Measurements from ENCODE around the gene HCFC2. TPM values are rescaled to one million over a fixed set of nuclear protein-coding genes. Genes with fewer than 3 reads are reported as not detected.

The HCFC2 gene
- total and polyA plus RNA-seq, 2 experiments from 2014 or later = 7.5 to 15.1 TPM

DNA sequence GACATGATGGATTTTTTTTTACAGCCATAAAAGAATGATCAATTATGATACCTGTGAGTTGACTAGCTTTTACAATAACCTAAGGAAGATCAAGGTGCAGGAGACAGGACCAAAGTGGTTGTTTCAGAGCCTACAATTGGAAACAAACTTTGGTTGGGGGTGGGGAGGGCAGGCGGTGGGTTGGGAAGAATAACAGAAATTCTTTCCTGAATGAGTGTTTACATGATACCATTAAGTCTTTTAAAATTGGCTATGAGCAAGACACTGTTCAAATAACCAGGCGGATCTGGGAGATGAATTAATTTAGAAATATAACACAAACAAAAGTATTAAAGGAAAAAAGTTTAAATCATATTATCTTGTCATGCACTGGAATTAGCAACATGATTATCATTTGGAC lies 66.4 kb downstream of the HCFC2 start:
- Histone ChIP-seq H3K27me3 (no peaks in the 10 kb centered on the region), H3K4me3 (no peak overlapping the region), H3K9me2 (replicated peaks; ENCODE audit: insufficient read depth) (no peaks in the 10 kb centered on the region), H3K9me3 (ENCODE audit: low read depth) (no peaks in the 10 kb centered on the region), H3K27ac (no peak overlapping the region), H3K79me2 (peaks cover 44% of the 10 kb centered on the region), H3K4me2 (peak overlapping the region; percentile 7), H4K20me1 (ENCODE audit: insufficient read depth, poor library complexity, severe bottlenecking) (peaks cover 11% of the 10 kb centered on the region), H3K36me3 (replicated peaks; ENCODE audit: insufficient read depth, low read depth) (no peaks in the 10 kb centered on the region), H3K4me1 (ENCODE audit: insufficient read depth) (peaks cover 10% of the 10 kb centered on the region), H2AFZ (no peak overlapping the region)
- 42% methylated on average over 2 of the region's 2 CpGs for WGBS (ENCODE audit: low lambda C conversion rate, missing lambda C conversion rate)
- DNase-seq (ENCODE audit: low spot score) = no peak
- TF ChIP-seq EZH2 (IDR thresholded peaks at IDR 0.05; ENCODE audit: borderline replicate concordance) (no peak), EZH2phosphoT487 (IDR thresholded peaks at IDR 0.05; ENCODE audit: low read depth, severe bottlenecking, unreplicated experiment) (no peak)
- TF ChIP-seq, protein P1, sequence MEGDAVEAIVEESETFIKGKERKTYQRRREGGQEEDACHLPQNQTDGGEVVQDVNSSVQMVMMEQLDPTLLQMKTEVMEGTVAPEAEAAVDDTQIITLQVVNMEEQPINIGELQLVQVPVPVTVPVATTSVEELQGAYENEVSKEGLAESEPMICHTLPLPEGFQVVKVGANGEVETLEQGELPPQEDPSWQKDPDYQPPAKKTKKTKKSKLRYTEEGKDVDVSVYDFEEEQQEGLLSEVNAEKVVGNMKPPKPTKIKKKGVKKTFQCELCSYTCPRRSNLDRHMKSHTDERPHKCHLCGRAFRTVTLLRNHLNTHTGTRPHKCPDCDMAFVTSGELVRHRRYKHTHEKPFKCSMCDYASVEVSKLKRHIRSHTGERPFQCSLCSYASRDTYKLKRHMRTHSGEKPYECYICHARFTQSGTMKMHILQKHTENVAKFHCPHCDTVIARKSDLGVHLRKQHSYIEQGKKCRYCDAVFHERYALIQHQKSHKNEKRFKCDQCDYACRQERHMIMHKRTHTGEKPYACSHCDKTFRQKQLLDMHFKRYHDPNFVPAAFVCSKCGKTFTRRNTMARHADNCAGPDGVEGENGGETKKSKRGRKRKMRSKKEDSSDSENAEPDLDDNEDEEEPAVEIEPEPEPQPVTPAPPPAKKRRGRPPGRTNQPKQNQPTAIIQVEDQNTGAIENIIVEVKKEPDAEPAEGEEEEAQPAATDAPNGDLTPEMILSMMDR (IDR thresholded peaks at IDR 0.05; ENCODE audit: poor library complexity) = no peak

DNA sequence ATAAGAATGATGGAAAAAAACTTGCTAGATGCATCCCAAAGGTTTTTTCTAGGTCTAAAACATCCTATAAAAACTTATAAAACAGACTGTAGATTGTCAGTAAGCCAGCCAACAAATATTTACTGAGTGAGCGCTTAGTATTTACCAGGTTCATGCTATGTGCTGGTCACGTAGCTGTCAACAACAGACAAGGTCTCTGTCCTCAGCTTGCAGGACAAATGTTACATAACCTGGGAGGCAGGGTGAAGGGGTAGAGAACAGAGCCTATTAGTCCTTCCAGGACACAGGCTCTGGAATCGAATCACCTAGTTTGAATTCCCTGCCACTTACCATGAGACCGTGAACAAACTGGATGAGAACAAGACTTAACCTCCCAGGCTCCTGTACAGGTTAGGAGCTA lies 67.3 kb downstream of the HCFC2 start:
- peaks cover 11% of the 10 kb centered on the region for H4K20me1 ChIP-seq (ENCODE audit: insufficient read depth, poor library complexity, severe bottlenecking)
- H2AFZ ChIP-seq = no peak overlapping the region
- TF ChIP-seq EZH2 (IDR thresholded peaks at IDR 0.05; ENCODE audit: borderline replicate concordance) (no peak), EZH2phosphoT487 (IDR thresholded peaks at IDR 0.05; ENCODE audit: low read depth, severe bottlenecking, unreplicated experiment) (no peak)
- TF ChIP-seq, protein P1 (IDR thresholded peaks at IDR 0.05; ENCODE audit: poor library complexity) = no peak
- H3K9me3 ChIP-seq (ENCODE audit: low read depth) = no peaks in the 10 kb centered on the region
- H3K4me2 ChIP-seq = peak overlapping the region; percentile 7
- H3K4me1 ChIP-seq (ENCODE audit: insufficient read depth) = peaks cover 19% of the 10 kb centered on the region
- H3K4me3 ChIP-seq = no peak overlapping the region
- H3K36me3 ChIP-seq (replicated peaks; ENCODE audit: insufficient read depth, low read depth) = no peaks in the 10 kb centered on the region
- WGBS (ENCODE audit: low lambda C conversion rate, missing lambda C conversion rate) = 92% methylated on average over 4 of the region's 4 CpGs
- DNase-seq (ENCODE audit: low spot score) = no peak
- H3K9me2 ChIP-seq (replicated peaks; ENCODE audit: insufficient read depth) = no peaks in the 10 kb centered on the region
- H3K79me2 ChIP-seq = peaks cover 52% of the 10 kb centered on the region
- no peaks in the 10 kb centered on the region for H3K27me3 ChIP-seq
- H3K27ac ChIP-seq = no peak overlapping the region

DNA sequence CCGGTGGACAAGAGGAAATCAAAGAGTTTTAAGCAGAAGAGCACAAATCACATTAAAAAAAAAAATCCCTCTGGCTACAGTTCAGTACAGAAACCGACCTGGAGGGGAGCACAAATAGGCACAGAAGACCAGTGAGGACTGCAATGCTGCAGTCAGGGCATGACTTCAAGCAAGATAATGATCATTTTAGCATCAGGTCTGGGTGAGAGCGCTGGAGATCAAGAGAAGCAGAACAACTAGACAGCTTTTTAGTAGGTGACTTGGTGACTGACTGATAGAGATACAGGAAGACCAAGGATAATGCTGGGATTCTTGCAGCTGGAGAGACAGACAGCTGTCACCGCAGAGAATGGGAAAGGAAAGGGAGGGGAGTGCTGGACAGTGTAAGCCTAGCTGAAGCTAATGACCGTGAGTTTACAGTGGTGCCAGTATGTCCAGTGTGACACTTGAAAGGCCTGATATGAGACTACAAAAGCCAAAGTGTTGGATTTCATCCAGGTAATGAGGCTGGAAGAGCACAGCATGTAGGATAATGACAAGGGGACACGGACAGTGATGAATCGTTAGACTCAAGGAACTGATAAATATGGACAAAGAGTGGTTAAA lies 68.1 kb downstream of the HCFC2 start:
- DNase-seq (ENCODE audit: low spot score) = no peak
- Histone ChIP-seq H2AFZ (no peak overlapping the region), H3K4me2 (no peak overlapping the region), H3K27me3 (no peaks in the 10 kb centered on the region), H3K79me2 (peaks cover 59% of the 10 kb centered on the region), H3K36me3 (replicated peaks; ENCODE audit: insufficient read depth, low read depth) (no peaks in the 10 kb centered on the region), H3K9me3 (ENCODE audit: low read depth) (no peaks in the 10 kb centered on the region), H3K27ac (no peak overlapping the region), H3K4me3 (no peak overlapping the region), H3K4me1 (ENCODE audit: insufficient read depth) (peaks cover 23% of the 10 kb centered on the region), H4K20me1 (ENCODE audit: insufficient read depth, poor library complexity, severe bottlenecking) (peaks cover 11% of the 10 kb centered on the region), H3K9me2 (replicated peaks; ENCODE audit: insufficient read depth) (no peaks in the 10 kb centered on the region)
- 68% methylated on average over 7 of the region's 7 CpGs for WGBS (ENCODE audit: low lambda C conversion rate, missing lambda C conversion rate)
- TF ChIP-seq, protein P1 (IDR thresholded peaks at IDR 0.05; ENCODE audit: poor library complexity) = no peak
- TF ChIP-seq EZH2phosphoT487 (IDR thresholded peaks at IDR 0.05; ENCODE audit: low read depth, severe bottlenecking, unreplicated experiment) = no peak
